Ovary (tissue), 3 donors: ENCODE data around the gene NME7.

ENCODE experiments used
- CTCF ChIP-seq, 3 donors: fragments of 450-650 bp in 2 of 3; fragments of 200-600 bp in 1 of 3; IDR thresholded peaks; one replicate each; pipeline versions ENCODE4 v1.5.1 to v1.8.0; 2016 to 2022; ENCODE audit warnings: antibody characterized with exemption in 3 of 3, mild to moderate bottlenecking in 1 of 3
- POLR2A ChIP-seq: fragments of 450-650 bp; IDR thresholded peaks from one replicate; pipeline ENCODE4 v1.6.1; 2017; ENCODE audit warnings: antibody characterized with exemption, mild to moderate bottlenecking, moderate library complexity
- donor health status: DM: no; HTN: no; CAD: no.

- TF ChIP-seq CTCF (IDR thresholded peaks at IDR 0.05): no peak
- TF ChIP-seq POLR2A: no peak
Observed at GRCh38 chr1:169146576-169147214, 220.9 kb downstream of the NME7 start.
